ENCODE results near the gene GOLIM4. TPM values are rescaled to one million over a fixed set of nuclear protein-coding genes. Genes with fewer than 3 reads are reported as not detected.

GOLIM4 gene
- total and polyA plus RNA-seq, 2 experiments from 2014 or later, result 34.4 to 50.5 TPM

GRCh38 chr3:168139947-168140346 lies 44.2 kb upstream of the GOLIM4 start:
- H3K27me3 ChIP-seq (ENCODE audit: insufficient read depth), result no peaks in the 10 kb centered on the region
- no peaks in the 10 kb centered on the region for H3K79me2 ChIP-seq (replicated peaks; ENCODE audit: insufficient read depth)
- no peak overlapping the region for H3K27ac Mint-ChIP-seq
- H4K20me1 ChIP-seq (replicated peaks; ENCODE audit: insufficient read depth), result no peaks in the 10 kb centered on the region
- H3K36me3 Mint-ChIP-seq (ENCODE audit: low read depth), result no peaks in the 10 kb centered on the region
- no peak overlapping the region for H3K27ac ChIP-seq (ENCODE audit: low read depth)
- H3K27me3 Mint-ChIP-seq (ENCODE audit: insufficient read depth, low read depth, poor library complexity), result peaks cover 2% of the 10 kb centered on the region
- peaks cover 25% of the 10 kb centered on the region for H3K4me1 Mint-ChIP-seq
- TF ChIP-seq CTCF (conservative IDR thresholded peaks at IDR 0.05; ENCODE audit: low read depth in 2 of 2) (no peak), ZNF331 (CRISPR knock-in tag; IDR thresholded peaks at IDR 0.05; ENCODE audit: low read depth) (no peak), NANOG (IDR thresholded peaks at IDR 0.05; ENCODE audit: borderline replicate concordance) (no peak), JUNB (IDR thresholded peaks at IDR 0.05; ENCODE audit: unreplicated experiment) (no peak), STAT1 (IDR thresholded peaks at IDR 0.05; ENCODE audit: unreplicated experiment) (no peak), ZNF462 (CRISPR knock-in tag; IDR thresholded peaks at IDR 0.05) (no peak), ETS1 (IDR thresholded peaks at IDR 0.05) (no peak), EZH2phosphoT487 (IDR thresholded peaks at IDR 0.05; ENCODE audit: unreplicated experiment) (no peak), CREB1 (CRISPR knock-in tag; IDR thresholded peaks at IDR 0.05; ENCODE audit: low read depth) (no peak), ZNF114 (CRISPR knock-in tag; IDR thresholded peaks at IDR 0.05) (no peak), EZH2 (IDR thresholded peaks at IDR 0.05; ENCODE audit: low read depth, unreplicated experiment) (no peak), POLR2AphosphoS5 (IDR thresholded peaks at IDR 0.05; ENCODE audit: low read depth) (no peak), REST (IDR thresholded peaks at IDR 0.05; ENCODE audit: unreplicated experiment) (no peak)
- no peaks in the 10 kb centered on the region for H3K9me2 ChIP-seq (ENCODE audit: insufficient read depth)
- no peak for ATAC-seq
- no peak overlapping the region for H3K4me2 ChIP-seq
- no peaks in the 10 kb centered on the region for H3K9me3 Mint-ChIP-seq
- H3K4me3 ChIP-seq, result no peak overlapping the region
- no peak for DNase-seq (ENCODE audit: low spot score)
- H3K36me3 ChIP-seq (ENCODE audit: insufficient read depth), result no peaks in the 10 kb centered on the region
- no peaks in the 10 kb centered on the region for H3F3A ChIP-seq (replicated peaks; ENCODE audit: low read depth)
- H3K4me3 Mint-ChIP-seq, result no peak overlapping the region
- no peak overlapping the region for H2AFZ ChIP-seq
- peaks cover 11% of the 10 kb centered on the region for H3K4me1 ChIP-seq (ENCODE audit: insufficient read depth)
